Activated T-helper 2 cell treated with anti-CD3 and anti-CD28 coated beads, Interferon-gamma antibody, Interleukin-2, Interleukin-4, amounts not matched to agents 10 μg/mL and 5 μg/mL and 100 μg/mL, durations not matched to agents 14 hours and 24 hours and 36 hours (primary cell): ENCODE results near the gene AOPEP. TPM values are rescaled to one million over a fixed set of nuclear protein-coding genes. Genes with fewer than 3 reads are reported as not detected.

ENCODE experiments used
- DNase-seq: peaks from one replicate; pipeline ENCODE4 v3.0.0; 2021; ENCODE audit warnings: low spot score
- H3K27ac Mint-ChIP-seq: one replicate; pipeline ENCODE4 v1.8.0; 2021; ENCODE audit warnings: mixed read lengths
- H3K27me3 Mint-ChIP-seq: one replicate; pipeline ENCODE4 v1.8.0; 2021; ENCODE audit warnings: low read depth, mixed read lengths
- H3K36me3 Mint-ChIP-seq: one replicate; pipeline ENCODE4 v1.8.0; 2021; ENCODE audit warnings: low read depth, mixed read lengths
- H3K4me1 Mint-ChIP-seq: one replicate; pipeline ENCODE4 v1.8.0; 2021; ENCODE audit warnings: low read depth, mixed read lengths
- H3K4me3 Mint-ChIP-seq: one replicate; pipeline ENCODE4 v1.8.0; 2021; ENCODE audit warnings: low read depth, mild to moderate bottlenecking, moderate library complexity, mixed read lengths
- H3K9me3 Mint-ChIP-seq: one replicate; pipeline ENCODE4 v1.8.0; 2021; ENCODE audit warnings: mixed read lengths
- intact Hi-C: fragments of 100-400 bp; cut with micrococcal nuclease; formaldehyde crosslinking; loops from one replicate; pipeline ENCODE4 v1.15.1; 2023
- total RNA-seq: library from RNA; stranded (reverse); gene quantifications from 2 replicates; pipeline ENCODE4 v1.2.3, GENCODE V29; 2022

The AOPEP gene
- total RNA-seq, 1 donor from 2014 or later, result 24.6 TPM

GRCh38 chr9:95058795-95059386, 332.4 kb downstream of the AOPEP start:
- no peak overlapping the region for H3K27ac Mint-ChIP-seq
- intact Hi-C loops, result no loop called here
- H3K9me3 Mint-ChIP-seq, result no peaks in the 10 kb centered on the region
- no peak overlapping the region for H3K4me3 Mint-ChIP-seq
- DNase-seq, result no peak
- peaks cover 4% of the 10 kb centered on the region for H3K4me1 Mint-ChIP-seq
- H3K36me3 Mint-ChIP-seq, result peaks cover 17% of the 10 kb centered on the region
- no peaks in the 10 kb centered on the region for H3K27me3 Mint-ChIP-seq

- H3K4me3 Mint-ChIP-seq, result no peak overlapping the region
- H3K9me3 Mint-ChIP-seq, result no peaks in the 10 kb centered on the region
- no peak for DNase-seq
- peaks cover 17% of the 10 kb centered on the region for H3K36me3 Mint-ChIP-seq
- no peaks in the 10 kb centered on the region for H3K27me3 Mint-ChIP-seq
- intact Hi-C loops, result no loop called here
- no peak overlapping the region for H3K27ac Mint-ChIP-seq
- H3K4me1 Mint-ChIP-seq, result peaks cover 2% of the 10 kb centered on the region
Observed at GRCh38 chr9:95060234-95060633, 333.7 kb downstream of the AOPEP start.

DNA sequence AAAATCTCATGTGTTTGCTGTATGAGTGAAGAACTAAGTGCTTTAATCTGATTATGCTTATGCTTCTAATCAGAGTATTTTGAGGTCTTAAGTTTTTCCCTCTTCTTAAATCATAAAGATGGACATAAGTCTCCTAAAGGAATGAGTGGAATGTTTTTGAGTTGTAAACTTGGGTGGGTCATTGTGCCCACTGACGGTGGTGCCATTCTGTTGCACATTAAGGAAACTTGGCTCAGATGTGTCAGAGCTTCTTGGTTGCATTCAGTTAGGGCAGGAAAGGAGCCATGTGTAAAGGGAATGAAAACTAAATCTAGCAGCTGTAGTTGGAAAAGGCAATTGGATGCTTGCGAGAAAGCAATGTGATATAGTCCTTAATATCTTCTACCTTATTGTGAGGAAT, 334.4 kb downstream of the AOPEP start:
- Mint-ChIP-seq H3K4me1 (peaks cover 2% of the 10 kb centered on the region), H3K9me3 (no peaks in the 10 kb centered on the region), H3K27ac (no peak overlapping the region), H3K27me3 (no peaks in the 10 kb centered on the region), H3K4me3 (no peak overlapping the region), H3K36me3 (peaks cover 17% of the 10 kb centered on the region)
- no peak for DNase-seq
- intact Hi-C loops, result no loop called here

DNA sequence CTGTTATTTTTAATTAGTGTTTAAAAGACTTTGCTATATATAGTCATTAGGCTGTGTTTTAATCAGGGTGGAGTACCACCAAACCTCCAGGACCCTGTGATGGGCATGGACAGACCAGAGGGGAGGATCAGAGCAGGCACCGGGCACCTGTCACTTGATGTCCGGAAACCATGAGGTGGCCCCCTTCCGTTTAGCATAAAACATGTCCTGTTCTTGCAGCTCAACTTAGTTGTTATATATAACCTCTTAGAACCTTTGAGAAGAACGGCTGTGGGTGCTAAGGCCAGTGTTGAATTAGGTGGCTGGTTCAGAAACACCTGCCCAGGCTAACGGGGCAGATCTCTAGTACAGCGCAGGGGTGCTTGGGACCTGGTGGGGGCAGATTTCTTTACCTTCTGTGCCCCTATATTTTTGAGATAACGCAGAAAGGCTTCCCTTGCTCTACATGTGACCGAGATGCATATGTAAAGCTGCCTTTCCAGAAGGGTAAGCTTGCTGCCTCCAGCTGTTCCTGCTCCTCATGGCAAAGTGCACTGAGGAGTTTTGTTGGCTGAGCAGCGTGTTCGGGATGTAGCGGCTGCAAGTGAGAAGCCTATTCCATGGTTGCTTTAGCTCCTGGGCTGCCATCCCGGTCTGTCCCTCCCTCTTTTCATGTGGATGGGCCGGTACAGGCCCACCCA, 335.6 kb downstream of the AOPEP start:
- DNase-seq, result no peak
- intact Hi-C loops, result no loop called here

DNA sequence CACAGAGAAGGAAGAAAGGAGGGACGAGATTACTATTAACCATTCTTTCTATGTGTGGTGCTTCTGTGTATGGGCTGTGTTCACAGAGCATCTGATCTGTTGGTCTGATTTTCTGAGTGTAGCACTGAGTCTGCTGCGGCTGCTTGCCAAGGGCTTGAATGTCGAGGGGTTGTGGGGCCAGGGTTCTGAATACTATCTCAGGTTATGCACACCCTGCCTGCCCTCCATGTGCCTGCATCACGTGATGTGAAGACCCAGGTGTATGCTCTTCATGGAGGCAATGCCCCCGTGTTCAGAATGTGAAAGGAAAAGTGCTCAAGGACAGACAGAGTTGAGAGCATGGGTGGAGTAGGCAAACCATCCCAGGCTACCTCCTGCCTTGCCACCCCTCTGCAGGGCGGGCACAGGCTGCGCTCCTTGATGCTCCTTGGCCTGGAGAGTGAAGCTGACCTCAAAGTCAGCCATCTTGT, 336.1 kb downstream of the AOPEP start:
- Mint-ChIP-seq H3K27ac (no peak overlapping the region), H3K27me3 (no peaks in the 10 kb centered on the region), H3K4me3 (no peak overlapping the region), H3K36me3 (peaks cover 17% of the 10 kb centered on the region), H3K4me1 (no peaks in the 10 kb centered on the region), H3K9me3 (no peaks in the 10 kb centered on the region)
- no peak for DNase-seq
- intact Hi-C loops, result no loop called here

More for the DNA sequence above, 335.6 kb downstream of the AOPEP start:
- Mint-ChIP-seq H3K9me3 (no peaks in the 10 kb centered on the region), H3K27me3 (no peaks in the 10 kb centered on the region), H3K27ac (no peak overlapping the region), H3K36me3 (peaks cover 17% of the 10 kb centered on the region), H3K4me3 (no peak overlapping the region), H3K4me1 (no peaks in the 10 kb centered on the region)

DNA sequence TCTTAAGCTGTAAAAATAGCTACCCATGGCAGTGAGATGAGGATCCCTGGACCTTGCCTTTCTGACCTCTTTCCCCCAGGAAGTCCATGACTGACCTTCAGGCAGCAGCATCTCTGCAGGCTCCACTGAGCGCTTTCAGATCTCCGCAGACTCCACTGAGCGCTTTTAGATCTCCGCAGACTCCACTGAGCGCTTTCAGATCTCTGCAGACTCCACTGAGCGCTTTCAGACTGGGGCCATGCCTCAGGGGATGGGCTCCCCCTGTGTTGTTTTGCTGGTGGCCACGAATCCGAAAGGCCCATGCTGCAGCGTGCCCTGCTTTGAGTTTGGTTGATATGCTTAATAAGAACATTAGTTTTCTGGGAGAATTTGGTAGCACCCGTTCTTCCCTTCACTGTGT, 336.8 kb downstream of the AOPEP start:
- intact Hi-C loops, result no loop called here
- DNase-seq, result no peak
- H3K27me3 Mint-ChIP-seq, result no peaks in the 10 kb centered on the region
- peaks cover 17% of the 10 kb centered on the region for H3K36me3 Mint-ChIP-seq
- H3K27ac Mint-ChIP-seq, result no peak overlapping the region
- H3K9me3 Mint-ChIP-seq, result no peaks in the 10 kb centered on the region
- H3K4me1 Mint-ChIP-seq, result no peaks in the 10 kb centered on the region
- no peak overlapping the region for H3K4me3 Mint-ChIP-seq

DNA sequence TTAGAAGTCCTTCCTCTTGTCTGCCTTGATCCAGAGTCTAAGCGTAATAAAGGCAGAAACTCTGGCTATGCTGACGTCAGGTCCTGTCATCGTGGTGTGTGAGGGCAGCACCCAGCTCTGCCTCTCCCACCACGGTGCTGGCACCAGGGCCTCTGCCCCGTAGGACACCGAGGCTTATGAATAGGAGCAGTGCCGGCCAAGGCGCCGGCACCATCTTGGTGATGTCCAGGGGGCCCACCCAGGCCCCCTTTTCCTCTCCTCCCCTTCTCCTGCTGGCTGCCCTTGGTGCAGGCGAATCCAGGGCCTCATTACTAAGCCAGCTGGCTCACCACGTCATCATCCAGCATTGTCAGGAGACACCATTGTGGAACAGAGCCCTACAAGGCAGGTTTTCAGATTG, 338.7 kb downstream of the AOPEP start:
- H3K4me1 Mint-ChIP-seq, result no peaks in the 10 kb centered on the region
- H3K27ac Mint-ChIP-seq, result no peak overlapping the region
- H3K27me3 Mint-ChIP-seq, result no peaks in the 10 kb centered on the region
- no peak for DNase-seq
- no peaks in the 10 kb centered on the region for H3K9me3 Mint-ChIP-seq
- intact Hi-C loops, result no loop called here
- no peak overlapping the region for H3K4me3 Mint-ChIP-seq
- peaks cover 14% of the 10 kb centered on the region for H3K36me3 Mint-ChIP-seq

GRCh38 chr9:95067057-95067456, 340.6 kb downstream of the AOPEP start:
- Mint-ChIP-seq H3K9me3 (no peaks in the 10 kb centered on the region), H3K4me3 (no peak overlapping the region), H3K27ac (no peak overlapping the region), H3K4me1 (no peaks in the 10 kb centered on the region), H3K36me3 (peaks cover 9% of the 10 kb centered on the region), H3K27me3 (no peaks in the 10 kb centered on the region)
- DNase-seq, result no peak
- intact Hi-C loops, result no loop called here

DNA sequence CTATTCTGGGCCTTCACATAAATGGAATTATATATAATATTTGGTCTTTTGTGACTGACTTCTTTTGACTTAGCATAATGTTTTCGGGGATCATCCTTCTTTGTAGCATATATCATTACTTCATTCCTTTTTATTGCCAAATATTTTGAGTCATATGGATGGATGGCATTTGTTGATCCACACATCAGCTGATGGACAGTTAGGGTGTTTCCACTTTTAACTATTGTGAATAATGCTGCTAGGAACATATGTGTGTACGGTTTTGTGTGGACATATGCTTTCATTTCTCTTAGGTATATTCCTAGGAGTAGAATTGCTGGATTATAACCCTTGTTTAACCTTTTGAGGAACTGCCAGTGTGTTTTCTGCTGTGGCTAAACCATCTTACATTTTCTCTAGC, 341.4 kb downstream of the AOPEP start:
- no peaks in the 10 kb centered on the region for H3K9me3 Mint-ChIP-seq
- no peak for DNase-seq
- no peak overlapping the region for H3K4me3 Mint-ChIP-seq
- H3K27ac Mint-ChIP-seq, result no peak overlapping the region
- H3K4me1 Mint-ChIP-seq, result no peaks in the 10 kb centered on the region
- H3K36me3 Mint-ChIP-seq, result peaks cover 5% of the 10 kb centered on the region
- intact Hi-C loops, result no loop called here
- no peaks in the 10 kb centered on the region for H3K27me3 Mint-ChIP-seq

DNA sequence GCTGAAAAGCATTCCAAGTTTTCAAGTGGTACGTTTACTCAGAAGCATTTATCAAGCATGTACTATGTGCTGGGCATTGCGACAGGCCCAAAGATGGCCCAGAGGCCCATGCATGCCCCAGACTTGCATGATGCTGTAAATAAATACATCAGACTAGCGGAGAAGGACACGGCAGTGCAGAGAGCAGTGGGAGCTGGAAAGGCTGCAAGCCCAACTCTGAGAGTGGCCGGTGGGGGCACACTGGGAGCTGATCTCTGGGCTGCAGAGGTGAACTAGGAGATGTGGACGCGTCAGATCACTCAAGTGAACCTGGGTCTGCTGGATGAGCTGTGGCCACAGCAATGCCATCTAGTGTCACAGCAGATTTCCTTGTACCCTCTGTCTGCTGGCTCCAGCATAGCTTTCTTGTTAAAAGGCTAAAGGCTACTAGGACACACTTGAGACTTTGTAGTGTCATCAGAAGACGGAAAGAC, 344.1 kb downstream of the AOPEP start:
- Mint-ChIP-seq H3K4me3 (no peak overlapping the region), H3K36me3 (no peaks in the 10 kb centered on the region), H3K4me1 (no peaks in the 10 kb centered on the region), H3K27ac (no peak overlapping the region), H3K9me3 (no peaks in the 10 kb centered on the region), H3K27me3 (no peaks in the 10 kb centered on the region)
- no peak for DNase-seq
- intact Hi-C loops, result no loop called here

GRCh38 chr9:95071450-95071849, 345.0 kb downstream of the AOPEP start:
- no peaks in the 10 kb centered on the region for H3K4me1 Mint-ChIP-seq
- H3K36me3 Mint-ChIP-seq, result no peaks in the 10 kb centered on the region
- H3K9me3 Mint-ChIP-seq, result no peaks in the 10 kb centered on the region
- H3K4me3 Mint-ChIP-seq, result no peak overlapping the region
- DNase-seq, result no peak
- no peaks in the 10 kb centered on the region for H3K27me3 Mint-ChIP-seq
- H3K27ac Mint-ChIP-seq, result no peak overlapping the region
- intact Hi-C loops, result no loop called here

DNA sequence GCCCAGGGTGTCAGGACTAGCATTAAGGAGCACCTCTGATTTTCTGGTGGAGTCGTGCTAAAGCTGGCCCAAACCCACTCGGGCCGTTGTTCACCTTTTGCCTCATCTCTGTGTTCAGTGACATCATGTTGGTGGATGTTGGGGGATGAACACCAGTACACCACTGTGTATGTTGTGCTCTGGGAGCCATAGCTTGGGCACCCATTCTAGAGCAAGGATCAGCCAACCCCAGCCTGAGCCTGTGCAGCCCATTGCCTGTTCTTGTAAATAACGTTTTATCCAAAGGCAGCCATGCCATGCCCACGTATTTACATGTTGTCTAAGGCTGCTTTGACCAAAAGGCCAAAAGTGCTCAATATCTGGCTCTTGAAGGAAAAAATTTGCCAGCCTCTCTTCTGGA, 345.4 kb downstream of the AOPEP start:
- Mint-ChIP-seq H3K9me3 (no peaks in the 10 kb centered on the region), H3K36me3 (no peaks in the 10 kb centered on the region), H3K27ac (no peak overlapping the region), H3K27me3 (no peaks in the 10 kb centered on the region), H3K4me3 (no peak overlapping the region), H3K4me1 (no peaks in the 10 kb centered on the region)
- intact Hi-C loops, result no loop called here
- no peak for DNase-seq

- no peak for DNase-seq
- H3K4me3 Mint-ChIP-seq, result no peak overlapping the region
- intact Hi-C loops, result no loop called here
- H3K36me3 Mint-ChIP-seq, result no peaks in the 10 kb centered on the region
- H3K4me1 Mint-ChIP-seq, result no peaks in the 10 kb centered on the region
- H3K27ac Mint-ChIP-seq, result no peak overlapping the region
- no peaks in the 10 kb centered on the region for H3K9me3 Mint-ChIP-seq
- H3K27me3 Mint-ChIP-seq, result no peaks in the 10 kb centered on the region
Observed at GRCh38 chr9:95073042-95073607, 346.6 kb downstream of the AOPEP start.
